ENCODE data around the gene ZDHHC22.

ZDHHC22 gene

DNA sequence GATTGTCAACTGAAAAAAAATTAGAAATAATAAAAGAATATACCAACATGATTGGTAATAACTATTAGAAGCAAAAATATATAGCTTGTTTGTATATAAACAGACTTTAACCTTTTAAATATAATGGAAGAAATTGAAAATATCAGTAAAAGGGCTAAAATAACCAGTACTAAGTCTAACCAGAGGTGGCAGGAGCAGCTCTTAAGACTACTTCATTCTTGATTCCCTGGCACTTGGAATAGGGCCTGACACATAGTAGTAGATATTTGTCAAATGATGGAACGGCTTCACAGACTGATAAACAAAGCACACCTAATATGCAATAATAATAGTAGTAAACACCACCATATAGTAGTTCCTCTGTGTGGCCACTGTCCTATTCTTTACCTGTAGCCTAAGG is 49.4 kb upstream of the ZDHHC22 start (continued):
- TF ChIP-seq, protein P1, sequence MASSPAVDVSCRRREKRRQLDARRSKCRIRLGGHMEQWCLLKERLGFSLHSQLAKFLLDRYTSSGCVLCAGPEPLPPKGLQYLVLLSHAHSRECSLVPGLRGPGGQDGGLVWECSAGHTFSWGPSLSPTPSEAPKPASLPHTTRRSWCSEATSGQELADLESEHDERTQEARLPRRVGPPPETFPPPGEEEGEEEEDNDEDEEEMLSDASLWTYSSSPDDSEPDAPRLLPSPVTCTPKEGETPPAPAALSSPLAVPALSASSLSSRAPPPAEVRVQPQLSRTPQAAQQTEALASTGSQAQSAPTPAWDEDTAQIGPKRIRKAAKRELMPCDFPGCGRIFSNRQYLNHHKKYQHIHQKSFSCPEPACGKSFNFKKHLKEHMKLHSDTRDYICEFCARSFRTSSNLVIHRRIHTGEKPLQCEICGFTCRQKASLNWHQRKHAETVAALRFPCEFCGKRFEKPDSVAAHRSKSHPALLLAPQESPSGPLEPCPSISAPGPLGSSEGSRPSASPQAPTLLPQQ (tag by site-specific recombination; IDR thresholded peaks at IDR 0.05), result no peak
- no peak for TF ChIP-seq REPIN1 (tag by site-specific recombination; IDR thresholded peaks at IDR 0.05; ENCODE audit: low read depth)

DNA sequence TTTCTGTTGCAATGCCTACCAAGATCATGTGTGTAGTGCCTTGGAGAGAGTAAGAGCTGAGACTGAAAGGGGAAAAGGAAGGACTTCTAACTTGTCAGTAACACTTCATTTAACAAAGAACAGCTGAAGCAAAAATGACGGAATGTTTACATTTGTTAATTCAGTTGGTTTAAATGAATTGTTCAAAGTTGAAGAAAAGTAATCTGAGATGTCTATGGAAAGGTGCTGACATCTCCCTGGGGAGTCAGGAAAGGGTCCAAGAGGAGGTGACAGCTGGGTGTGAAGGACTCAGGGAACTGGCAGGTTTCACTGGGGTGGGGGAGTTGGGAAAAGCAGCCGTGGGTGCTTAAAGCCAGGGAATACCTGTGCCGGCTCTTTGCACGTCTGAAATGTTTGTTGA is 47.9 kb upstream of the ZDHHC22 start:
- Histone ChIP-seq H3K27ac (ENCODE audit: extremely low read depth, low read depth, low read length) (no peak overlapping the region), H3K4me3 (ENCODE audit: low read depth, low read length) (no peak overlapping the region), H3K9me3 (ENCODE audit: control insufficient read depth, insufficient read depth, low read depth, low read length) (no peaks in the 10 kb centered on the region), H3K4me1 (ENCODE audit: control insufficient read depth, insufficient read depth, low read length) (peaks cover 4% of the 10 kb centered on the region; the same call in 1 of the 2 replicates), H3K36me3 (ENCODE audit: control insufficient read depth in 2 of 2, insufficient read depth in 1 of 2, low read length in 2 of 2) (no peaks in the 10 kb centered on the region)
- ChIA-PET CTCF (interaction anchor here (0.9 to 1.0 kb wide), 2 partner anchors 24 to 43 kb away, joined by 3 read pairs; no protein-coding TSS in a partner anchor), POLR2A (no interaction called here)
- TF ChIP-seq ZNF664 (tag by site-specific recombination; IDR thresholded peaks at IDR 0.05) (peak; percentile 64; the same call in 1 of the 2 replicates), OSR2 (tag by site-specific recombination; IDR thresholded peaks at IDR 0.05) (peak; percentile 29; the same call in 1 of the 2 replicates), ZNF521 (tag by site-specific recombination; IDR thresholded peaks at IDR 0.05) (no peak), ZNF623 (tag by site-specific recombination; IDR thresholded peaks at IDR 0.05) (peak; percentile 65), KLF7 (tag by site-specific recombination; IDR thresholded peaks at IDR 0.05; ENCODE audit: borderline replicate concordance) (no peak), SP2 (tag by site-specific recombination; IDR thresholded peaks at IDR 0.05) (no peak), ZNF174 (tag by site-specific recombination; IDR thresholded peaks at IDR 0.05) (no peak)

GRCh38 chr14:77187649-77188012 is 46.0 kb upstream of the ZDHHC22 start:
- Histone ChIP-seq H3K4me3 (ENCODE audit: low read depth, low read length) (no peak overlapping the region), H3K36me3 (ENCODE audit: control insufficient read depth in 2 of 2, insufficient read depth in 1 of 2, low read length in 2 of 2) (no peaks in the 10 kb centered on the region), H3K9me3 (ENCODE audit: control insufficient read depth, insufficient read depth, low read depth, low read length) (no peaks in the 10 kb centered on the region), H3K4me1 (ENCODE audit: control insufficient read depth, insufficient read depth, low read length) (peaks cover 4% of the 10 kb centered on the region; the same call in 1 of the 2 replicates), H3K27ac (ENCODE audit: extremely low read depth, low read depth, low read length) (no peak overlapping the region)
- ChIA-PET POLR2A (no interaction called here), CTCF (interaction anchor here (0.9 to 3.2 kb wide), 2 partner anchors 12 to 86 kb away, joined by 3 to 10 read pairs; no protein-coding TSS in a partner anchor)
- TF ChIP-seq ZNF585B (tag by site-specific recombination; IDR thresholded peaks at IDR 0.05), result no peak
- TF ChIP-seq ZNF350 (tag by site-specific recombination; IDR thresholded peaks at IDR 0.05), result no peak
- TF ChIP-seq TRIM28 (IDR thresholded peaks at IDR 0.05; ENCODE audit: borderline replicate concordance, low read length), result no peak
- no peak for TF ChIP-seq ZNF560 (tag by site-specific recombination; IDR thresholded peaks at IDR 0.05; ENCODE audit: borderline replicate concordance)
- no peak for TF ChIP-seq ZNF629 (tag by site-specific recombination; IDR thresholded peaks at IDR 0.05)
- no peak for TF ChIP-seq ZNF426 (tag by site-specific recombination; IDR thresholded peaks at IDR 0.05)
- no peak for TF ChIP-seq ZNF549 (tag by site-specific recombination; IDR thresholded peaks at IDR 0.05)
- no peak for TF ChIP-seq ZNF239 (tag by site-specific recombination; IDR thresholded peaks at IDR 0.05)
- TF ChIP-seq KLF17 (tag by site-specific recombination; IDR thresholded peaks at IDR 0.05), result no peak
- TF ChIP-seq ZNF571 (tag by site-specific recombination; IDR thresholded peaks at IDR 0.05), result no peak
- TF ChIP-seq, protein P2, sequence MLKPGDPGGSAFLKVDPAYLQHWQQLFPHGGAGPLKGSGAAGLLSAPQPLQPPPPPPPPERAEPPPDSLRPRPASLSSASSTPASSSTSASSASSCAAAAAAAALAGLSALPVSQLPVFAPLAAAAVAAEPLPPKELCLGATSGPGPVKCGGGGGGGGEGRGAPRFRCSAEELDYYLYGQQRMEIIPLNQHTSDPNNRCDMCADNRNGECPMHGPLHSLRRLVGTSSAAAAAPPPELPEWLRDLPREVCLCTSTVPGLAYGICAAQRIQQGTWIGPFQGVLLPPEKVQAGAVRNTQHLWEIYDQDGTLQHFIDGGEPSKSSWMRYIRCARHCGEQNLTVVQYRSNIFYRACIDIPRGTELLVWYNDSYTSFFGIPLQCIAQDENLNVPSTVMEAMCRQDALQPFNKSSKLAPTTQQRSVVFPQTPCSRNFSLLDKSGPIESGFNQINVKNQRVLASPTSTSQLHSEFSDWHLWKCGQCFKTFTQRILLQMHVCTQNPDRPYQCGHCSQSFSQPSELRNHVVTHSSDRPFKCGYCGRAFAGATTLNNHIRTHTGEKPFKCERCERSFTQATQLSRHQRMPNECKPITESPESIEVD (tag by site-specific recombination; IDR thresholded peaks at IDR 0.05), result no peak
- TF ChIP-seq, protein P3, sequence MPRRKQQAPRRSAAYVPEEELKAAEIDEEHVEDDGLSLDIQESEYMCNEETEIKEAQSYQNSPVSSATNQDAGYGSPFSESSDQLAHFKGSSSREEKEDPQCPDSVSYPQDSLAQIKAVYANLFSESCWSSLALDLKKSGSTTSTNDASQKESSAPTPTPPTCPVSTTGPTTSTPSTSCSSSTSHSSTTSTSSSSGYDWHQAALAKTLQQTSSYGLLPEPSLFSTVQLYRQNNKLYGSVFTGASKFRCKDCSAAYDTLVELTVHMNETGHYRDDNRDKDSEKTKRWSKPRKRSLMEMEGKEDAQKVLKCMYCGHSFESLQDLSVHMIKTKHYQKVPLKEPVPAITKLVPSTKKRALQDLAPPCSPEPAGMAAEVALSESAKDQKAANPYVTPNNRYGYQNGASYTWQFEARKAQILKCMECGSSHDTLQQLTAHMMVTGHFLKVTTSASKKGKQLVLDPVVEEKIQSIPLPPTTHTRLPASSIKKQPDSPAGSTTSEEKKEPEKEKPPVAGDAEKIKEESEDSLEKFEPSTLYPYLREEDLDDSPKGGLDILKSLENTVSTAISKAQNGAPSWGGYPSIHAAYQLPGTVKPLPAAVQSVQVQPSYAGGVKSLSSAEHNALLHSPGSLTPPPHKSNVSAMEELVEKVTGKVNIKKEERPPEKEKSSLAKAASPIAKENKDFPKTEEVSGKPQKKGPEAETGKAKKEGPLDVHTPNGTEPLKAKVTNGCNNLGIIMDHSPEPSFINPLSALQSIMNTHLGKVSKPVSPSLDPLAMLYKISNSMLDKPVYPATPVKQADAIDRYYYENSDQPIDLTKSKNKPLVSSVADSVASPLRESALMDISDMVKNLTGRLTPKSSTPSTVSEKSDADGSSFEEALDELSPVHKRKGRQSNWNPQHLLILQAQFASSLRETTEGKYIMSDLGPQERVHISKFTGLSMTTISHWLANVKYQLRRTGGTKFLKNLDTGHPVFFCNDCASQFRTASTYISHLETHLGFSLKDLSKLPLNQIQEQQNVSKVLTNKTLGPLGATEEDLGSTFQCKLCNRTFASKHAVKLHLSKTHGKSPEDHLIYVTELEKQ (tag by site-specific recombination; IDR thresholded peaks at IDR 0.05; ENCODE audit: borderline replicate concordance), result no peak
- TF ChIP-seq ZNF132 (tag by site-specific recombination; IDR thresholded peaks at IDR 0.05; ENCODE audit: borderline replicate concordance), result no peak
- no peak for TF ChIP-seq ZFHX2 (tag by site-specific recombination; conservative IDR thresholded peaks at IDR 0.05)
- no peak for TF ChIP-seq ZNF791 (tag by site-specific recombination; IDR thresholded peaks at IDR 0.05)
